KBM-7 (cell line): Measurements from ENCODE around the gene RIN3.

Experiments
- DNase-seq: peaks from one replicate; pipeline ENCODE4 v3.0.0-alpha.2; 2015
- in situ Hi-C: fragments of 300-500 bp; cut with MboI; formaldehyde crosslinking; loops from 2 replicates; pipeline ENCODE4 v1.14.3; 2020; ENCODE audit warnings: low sequenced_read_pairs, low pct_unique_long_range_greater_than_20kb, mixed read lengths

Gene RIN3

DNA sequence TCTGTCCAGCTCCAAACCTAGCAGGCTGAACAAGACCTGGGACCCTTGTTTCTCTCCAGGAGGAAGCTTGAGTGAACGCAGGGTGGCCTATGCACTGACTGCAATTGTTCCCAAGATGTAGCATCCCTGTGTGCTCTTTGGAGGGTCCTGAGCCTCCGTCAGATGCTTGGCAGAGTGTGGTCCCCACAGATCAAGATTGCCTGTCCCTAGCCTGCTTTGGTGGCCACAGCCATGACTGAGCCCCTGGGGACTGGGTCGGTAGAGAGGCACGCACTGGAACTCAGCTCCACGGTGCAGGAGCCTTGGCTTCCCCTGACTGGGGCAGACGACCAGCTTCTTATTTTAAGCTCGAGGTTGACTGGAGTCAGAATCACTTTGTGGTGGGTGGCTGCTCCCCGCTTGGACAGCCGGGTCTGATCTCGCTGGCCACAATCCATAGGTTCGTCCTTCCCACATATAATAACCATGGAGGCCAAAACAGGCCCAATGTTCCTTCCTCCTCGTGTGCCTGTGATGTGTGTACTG, 137.1 kb downstream of the RIN3 start:
- in situ Hi-C loops: no loop called here
- DNase-seq: no peak

DNA sequence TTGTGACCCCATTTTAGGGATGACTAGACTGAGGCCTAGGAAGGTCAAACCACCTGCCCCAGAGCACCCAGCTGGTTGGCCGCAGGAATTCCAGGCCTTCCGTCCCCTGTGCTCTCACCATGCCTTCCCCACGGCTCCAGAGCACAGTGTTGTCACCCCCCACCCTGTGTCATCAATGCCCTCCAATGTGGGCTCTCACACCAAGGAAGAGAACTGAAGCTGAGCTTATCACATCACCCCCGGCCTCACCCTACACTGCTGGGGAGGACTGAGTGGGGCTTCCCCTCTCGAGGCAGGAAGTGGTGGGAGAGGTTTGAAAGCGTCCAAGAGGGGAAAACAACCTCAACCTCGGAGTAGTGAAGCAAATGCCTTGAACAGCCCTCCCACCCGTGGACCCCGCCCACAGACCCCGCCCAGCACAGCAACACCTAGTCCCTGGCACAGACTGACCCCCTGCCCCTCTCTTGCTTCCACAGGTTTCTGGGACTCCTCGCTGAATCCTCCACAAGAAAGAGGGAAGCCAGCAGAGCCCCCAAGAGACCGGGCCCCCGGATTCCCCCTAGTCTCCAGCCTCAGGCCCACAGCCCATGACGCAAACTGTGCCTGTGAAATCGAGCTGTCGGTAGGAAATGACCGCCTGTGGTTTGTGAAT, 137.7 kb downstream of the RIN3 start:
- DNase-seq: peak; percentile 82
- in situ Hi-C loops: no loop called here

DNA sequence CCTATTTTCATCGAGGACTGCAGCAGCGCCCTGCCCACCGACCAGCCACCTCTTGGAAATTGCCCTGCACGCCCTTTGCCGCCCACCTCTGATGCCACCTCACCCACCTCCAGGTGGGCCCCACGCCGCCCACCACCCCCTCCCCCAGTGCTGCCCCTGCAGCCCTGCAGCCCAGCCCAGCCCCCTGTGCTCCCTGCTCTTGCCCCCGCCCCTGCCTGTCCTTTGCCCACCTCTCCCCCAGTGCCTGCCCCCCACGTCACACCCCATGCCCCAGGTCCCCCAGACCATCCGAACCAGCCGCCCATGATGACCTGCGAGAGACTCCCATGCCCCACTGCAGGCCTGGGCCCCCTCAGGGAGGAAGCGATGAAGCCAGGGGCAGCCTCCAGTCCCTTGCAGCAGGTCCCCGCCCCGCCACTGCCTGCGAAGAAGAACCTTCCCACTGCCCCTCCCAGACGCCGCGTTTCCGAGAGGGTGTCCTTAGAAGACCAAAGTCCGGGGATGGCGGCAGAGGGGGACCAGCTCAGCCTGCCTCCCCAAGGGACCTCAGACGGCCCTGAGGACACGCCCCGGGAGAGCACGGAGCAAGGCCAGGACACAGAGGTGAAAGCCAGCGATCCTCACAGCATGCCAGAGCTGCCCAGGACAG, 138.3 kb downstream of the RIN3 start:
- peak; percentile 51 for DNase-seq
- in situ Hi-C loops: no loop called here

DNA sequence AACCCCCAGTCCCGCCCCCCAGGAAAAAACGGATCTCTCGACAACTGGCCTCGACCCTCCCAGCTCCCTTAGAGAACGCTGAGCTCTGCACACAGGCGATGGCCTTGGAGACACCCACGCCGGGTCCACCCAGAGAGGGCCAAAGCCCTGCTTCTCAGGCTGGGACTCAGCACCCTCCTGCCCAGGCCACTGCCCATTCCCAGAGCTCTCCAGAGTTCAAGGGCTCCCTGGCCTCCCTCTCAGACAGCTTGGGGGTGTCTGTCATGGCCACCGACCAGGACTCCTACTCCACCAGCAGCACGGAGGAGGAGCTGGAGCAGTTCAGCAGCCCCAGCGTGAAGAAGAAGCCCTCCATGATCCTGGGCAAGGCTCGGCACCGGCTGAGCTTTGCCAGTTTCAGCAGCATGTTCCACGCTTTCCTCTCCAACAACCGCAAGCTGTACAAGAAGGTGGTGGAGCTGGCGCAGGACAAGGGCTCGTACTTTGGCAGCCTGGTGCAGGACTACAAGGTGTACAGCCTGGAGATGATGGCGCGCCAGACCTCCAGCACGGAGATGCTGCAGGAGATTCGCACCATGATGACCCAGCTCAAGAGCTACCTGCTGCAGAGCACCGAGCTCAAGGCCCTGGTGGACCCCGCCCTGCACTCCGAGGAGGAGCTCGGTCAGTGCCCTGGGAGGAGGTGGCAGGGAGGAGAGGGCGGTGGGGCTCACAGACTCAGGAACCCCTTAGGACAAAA, 139.0 kb downstream of the RIN3 start:
- in situ Hi-C loops: no loop called here
- no peak for DNase-seq

DNA sequence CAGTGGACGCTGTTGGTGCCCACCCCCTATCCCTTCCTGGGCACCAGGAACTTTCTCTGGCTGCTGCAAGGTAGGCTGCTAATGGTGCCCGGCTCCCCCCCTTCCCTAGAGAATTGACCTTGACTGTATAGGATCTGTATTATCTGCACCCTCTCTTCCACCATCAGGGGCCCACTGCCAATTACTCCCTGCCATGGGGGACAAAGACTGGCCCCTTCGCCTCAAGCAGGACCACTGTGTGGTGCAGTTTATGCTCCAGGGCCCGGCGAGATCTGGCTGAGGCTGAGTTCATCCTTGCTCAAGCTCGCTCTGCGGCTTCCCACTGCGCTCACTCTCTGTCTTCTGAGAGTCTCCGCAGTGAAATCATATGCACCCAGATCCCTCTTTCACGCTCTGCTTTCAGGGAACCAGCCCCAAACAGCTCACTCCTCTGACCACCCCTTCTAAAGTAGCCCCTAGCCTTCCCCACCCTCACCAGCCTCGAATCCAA, 139.6 kb downstream of the RIN3 start:
- no peak for DNase-seq
- in situ Hi-C loops: no loop called here

DNA sequence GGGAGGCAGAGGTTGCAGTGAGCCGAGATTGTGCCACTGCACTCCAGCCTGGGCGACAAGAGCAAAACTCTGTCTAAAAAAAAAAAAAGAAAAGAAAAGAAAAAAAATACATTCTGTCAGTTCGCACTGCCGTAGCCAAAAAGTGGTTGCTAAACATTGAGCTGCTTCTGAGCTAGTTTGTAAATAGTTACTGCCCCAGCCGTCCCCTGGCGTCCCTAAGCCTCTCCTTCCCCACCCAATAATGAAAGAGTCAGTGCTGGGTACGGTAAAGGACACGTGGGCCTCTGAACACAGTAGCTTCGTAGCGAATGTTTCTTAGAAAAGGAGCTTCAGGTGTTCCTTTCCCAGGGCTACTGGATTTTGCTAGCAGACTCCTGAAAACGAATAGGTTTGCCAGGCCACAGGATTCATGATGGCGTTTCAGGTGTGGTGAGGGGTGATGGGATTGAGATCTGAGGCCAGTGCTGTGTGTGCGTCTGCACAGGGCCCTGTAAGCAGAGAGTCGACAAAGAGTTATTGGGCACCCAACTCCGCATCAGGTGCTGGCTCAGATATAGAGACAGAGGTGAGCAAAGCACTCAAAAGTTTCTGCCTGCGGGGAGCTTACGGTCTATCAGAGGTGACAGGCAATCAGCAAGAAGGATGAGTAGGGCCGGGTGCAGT, 140.8 kb downstream of the RIN3 start:
- in situ Hi-C loops: no loop called here
- DNase-seq: no peak

DNA sequence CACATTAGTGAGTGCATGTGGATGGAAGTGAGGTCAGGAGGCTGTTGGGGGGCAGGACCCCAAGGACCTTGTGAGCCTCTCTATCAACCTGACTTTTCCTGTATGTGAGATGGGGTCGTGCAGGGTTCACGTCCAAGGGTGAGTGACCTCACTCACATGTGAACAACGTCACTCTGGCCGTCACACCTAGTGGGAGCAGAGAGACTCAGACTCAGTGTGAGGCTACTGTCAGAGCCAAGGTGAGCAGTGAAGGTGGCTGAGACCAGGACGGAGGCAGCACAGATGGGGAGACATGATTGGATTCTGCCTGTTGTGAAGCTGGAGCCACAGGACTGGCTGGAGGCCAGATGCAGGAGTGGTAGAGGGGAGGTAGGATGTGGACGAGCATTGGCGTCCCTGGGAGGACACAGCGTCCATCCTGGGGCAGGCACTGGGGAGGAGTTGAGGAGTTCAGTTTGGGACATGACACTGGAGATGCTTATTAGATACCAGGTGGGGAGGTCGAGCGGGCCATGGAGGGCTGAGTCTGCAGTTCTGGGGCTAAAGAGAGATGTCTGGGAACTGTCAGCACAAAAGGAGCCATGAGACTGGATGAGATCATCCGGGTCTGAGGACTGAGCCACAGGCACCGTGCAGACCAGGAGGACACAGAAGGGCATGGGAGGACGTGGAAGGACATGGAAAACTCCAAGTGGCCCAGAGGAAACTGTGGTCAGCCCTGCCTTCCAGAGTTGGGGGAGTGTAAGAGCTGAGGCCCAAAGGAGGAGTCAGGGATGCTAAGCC, 142.0 kb downstream of the RIN3 start:
- no peak for DNase-seq
- in situ Hi-C loops: no loop called here

DNA sequence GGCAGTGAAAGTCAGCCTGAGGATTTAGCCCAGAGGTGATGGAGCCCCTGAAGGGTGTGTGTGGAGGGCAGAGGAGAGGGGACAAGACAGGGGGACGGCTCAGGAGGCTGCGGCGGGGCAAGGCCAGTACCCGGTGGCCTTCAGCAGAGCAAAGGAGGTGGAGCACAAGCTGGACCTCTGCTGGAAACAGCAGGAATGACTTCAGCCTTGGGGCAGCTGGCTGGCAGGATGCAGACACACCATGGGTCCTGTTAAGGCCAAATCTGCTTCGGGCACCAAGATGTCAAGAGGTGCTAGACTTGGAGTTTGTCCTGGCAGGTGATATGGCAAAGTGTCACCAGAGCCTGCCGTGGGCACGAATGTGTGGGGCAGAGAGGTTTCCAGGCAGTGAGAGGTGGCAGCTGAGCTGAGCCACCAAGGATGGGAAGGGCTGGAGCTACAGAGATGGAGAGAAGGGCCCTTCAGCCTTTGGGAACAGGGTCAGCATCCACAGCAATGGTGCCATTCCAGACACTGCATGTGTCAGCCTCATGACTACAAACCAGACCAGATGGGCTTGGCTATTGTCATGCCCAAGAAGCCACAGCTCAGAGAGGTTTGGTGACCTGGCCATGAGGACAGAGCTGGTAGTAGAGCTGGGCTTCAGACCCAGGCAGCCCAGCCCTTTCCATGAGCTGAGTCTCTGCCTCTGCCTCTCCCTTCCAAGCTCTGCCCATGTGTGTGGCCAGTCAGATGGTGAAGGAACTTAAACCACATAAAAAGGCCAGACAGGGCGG, 142.9 kb downstream of the RIN3 start:
- DNase-seq: no peak
- in situ Hi-C loops: no loop called here

DNA sequence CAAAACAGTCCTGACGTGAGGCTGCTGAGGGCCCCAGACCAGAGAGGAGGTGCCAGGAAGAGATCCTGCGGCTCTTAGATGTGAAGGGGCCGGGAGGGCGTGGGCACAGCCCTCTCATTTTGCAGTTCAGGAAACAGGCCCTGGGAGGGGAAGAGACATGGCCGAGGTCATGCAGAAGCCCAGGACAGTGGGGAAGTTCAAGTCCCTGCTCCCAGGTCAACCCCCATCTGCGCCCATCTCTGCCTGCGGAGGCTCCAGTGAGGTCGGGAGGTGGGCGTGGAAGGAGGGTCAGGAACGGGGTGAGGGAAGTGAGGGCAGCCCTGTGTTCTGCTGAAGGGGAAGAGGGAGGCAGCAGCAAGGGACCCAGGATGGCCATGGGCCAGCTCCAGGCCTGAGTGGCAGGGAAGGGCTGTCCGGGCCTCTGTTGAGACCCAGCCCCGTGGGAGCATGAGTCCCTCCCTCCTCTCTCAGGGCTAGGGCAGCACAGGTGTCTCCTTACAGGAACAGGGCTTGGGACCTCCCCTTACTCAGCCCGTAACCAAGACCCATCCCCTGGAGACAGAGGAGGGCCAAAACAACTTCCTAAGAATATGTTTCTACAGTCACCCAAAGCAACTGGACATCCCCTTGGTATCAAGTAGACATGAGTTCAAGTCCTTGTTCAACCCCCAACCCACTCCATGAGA, 144.0 kb downstream of the RIN3 start:
- peak; percentile 83 for DNase-seq
- in situ Hi-C loops: no loop called here

DNA sequence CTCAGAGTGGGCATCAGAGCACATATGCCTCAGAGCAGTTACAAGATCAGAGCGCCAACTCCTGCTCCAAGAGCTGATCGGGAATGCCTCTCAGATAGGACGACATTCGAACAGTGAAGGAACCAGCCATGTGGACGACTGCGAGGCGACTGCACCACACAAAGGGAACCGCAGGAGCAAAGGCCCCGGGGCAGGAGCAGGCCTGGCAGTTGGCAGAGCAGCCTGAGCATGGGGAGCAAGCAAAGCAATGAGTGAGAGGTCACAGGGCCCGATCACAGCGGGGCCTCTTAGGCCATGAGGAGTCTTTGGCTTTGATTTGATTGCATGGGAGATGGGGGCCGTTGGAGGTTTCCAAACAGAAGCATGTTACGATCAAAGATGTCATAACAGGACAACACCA, 144.6 kb downstream of the RIN3 start:
- no peak for DNase-seq
- in situ Hi-C loops: no loop called here

DNA sequence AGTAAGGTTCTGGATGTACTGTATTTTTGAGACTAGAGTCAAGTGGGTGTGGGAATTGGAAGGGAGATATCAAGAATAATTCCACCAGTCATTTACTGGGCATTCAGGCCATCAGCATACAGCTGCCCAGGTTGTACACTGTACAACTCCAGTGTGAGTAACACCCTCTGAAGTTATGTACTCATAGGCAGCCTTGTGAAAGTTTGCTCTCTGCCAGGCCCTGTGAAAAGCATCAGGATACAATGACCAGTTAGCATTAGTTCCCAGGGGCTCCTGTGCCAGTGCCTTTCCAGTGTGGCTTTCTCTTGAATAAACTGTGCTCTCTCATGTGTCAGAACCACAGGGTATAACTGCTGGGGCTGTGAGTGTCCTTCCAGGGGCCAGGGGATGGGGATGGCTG, 145.1 kb downstream of the RIN3 start:
- no peak for DNase-seq
- in situ Hi-C loops: no loop called here

DNA sequence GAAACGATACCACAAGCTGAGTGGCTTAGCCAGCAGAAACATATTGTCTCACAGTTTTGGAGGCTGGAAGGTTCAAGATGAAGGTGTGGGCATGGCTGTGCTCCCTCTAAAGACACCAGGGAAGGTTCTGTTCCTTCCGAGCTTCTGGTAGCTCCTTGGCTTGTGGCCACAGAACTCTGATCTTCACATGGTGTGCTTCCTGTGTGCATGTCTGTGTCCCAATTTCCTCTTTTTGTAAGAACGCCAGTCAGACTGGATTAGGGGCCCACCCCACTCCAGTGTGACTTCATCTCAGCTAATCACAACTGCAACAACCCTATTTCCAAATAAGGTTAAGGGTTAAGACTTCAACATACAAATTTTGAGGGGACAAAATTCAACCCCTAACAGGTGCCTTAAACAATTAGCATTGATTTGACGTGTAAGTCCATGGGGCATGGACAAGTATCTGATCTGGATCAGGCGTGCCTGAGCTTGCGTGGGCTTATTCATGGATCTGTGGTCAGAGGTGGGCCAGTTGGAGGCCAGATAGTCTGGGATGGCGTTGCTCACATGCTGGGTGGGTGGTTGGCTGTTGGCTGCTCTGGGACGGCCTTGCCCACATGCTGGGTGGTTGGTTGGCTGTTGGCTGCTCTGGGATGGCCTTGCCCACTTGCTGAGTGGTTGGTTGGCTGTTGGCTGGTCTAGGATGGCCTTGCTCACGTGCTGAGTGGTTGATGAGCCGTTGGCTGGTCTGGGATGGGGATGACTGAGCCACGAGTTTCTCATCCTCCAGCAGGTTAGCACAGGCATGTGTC, 146.4 kb downstream of the RIN3 start:
- DNase-seq: peak; percentile 98
- in situ Hi-C loops: no loop called here

DNA sequence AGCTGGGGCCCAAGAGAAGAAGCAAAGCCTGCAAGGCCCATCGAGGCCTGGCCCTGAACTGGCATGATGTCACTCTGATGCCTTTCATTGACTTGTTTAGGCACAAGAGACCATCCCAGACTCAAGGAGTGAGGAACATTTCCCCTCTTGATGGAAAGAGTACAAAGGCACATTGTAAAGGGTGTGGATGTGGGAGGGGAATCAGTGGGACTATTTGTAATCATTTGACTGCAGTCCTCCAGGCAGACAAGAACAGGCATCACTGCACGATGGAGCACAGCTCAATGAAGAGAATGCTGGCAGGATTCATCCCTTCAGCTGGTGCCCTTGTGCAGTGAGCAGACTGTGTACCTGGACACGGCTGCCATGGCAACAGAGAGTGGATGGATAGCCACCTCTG, 147.0 kb downstream of the RIN3 start:
- no peak for DNase-seq
- in situ Hi-C loops: no loop called here

DNA sequence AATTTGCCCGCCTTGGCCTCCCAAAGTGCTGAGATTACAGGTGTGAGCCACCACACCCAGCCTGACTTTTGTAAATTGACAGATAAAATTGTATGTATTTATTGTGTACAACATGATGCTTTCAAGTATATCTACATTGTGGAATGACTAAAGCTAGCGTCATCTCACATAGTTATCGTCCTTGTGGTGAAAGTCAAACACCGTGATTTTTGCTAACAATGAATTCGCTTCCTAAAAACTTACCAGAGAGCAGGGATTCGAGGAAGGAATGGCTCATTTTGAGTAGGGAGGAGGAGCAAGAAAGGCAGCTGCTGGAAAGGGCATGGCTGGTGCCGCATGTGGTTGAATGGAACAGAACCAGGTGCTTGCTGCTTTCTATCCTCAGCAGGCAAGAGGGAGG, 149.5 kb downstream of the RIN3 start:
- no peak for DNase-seq
- in situ Hi-C loops: no loop called here

DNA sequence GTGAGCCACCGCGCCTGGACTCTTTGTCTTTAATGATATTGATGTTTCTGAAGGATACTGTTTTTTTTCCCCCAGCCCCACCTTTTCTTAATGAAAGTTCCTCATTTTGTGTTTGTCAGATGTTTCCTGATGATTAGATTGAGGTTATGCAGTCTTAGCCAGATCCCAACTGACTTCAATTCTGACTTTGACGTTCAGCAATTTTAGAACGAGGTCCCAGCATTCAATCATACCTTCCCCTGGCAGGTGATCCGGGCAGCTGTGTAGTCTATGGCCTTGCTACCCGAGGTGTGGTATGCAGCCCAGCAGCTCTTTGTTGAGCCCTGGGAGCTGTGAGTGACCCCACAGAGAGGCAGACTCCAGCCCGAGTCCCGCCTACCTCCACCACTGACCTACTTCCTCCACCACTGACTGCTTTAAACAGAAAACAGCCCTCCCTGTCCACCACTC, 152.1 kb downstream of the RIN3 start:
- peak; percentile 98 for DNase-seq

DNA sequence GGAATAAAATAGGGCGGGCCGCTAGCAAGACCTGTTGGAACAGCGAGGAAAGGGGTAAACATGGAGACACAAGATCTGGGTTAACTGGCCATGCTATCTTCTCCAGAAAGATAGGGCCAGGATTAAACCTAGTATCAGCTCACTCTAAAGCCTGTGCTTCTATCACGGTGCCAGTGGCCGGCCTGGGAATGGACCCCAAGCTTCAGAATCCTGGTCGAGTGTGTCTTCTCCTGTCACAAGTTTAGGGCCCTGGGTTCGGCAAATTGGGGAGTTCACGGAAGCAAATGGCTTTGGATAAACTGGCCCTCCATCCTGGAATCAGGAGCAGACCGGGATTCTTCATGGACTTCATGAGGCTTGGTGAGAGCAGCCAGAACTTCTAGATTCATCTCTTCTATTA, 152.7 kb downstream of the RIN3 start:
- in situ Hi-C loops: no loop called here
- DNase-seq: no peak

More for the DNA sequence above, 152.1 kb downstream of the RIN3 start:
- in situ Hi-C loops: no loop called here
